Measurements from ENCODE around the gene SHPK. TPM values are rescaled to one million over a fixed set of nuclear protein-coding genes. Genes with fewer than 3 reads are reported as not detected.

SHPK gene
- total RNA-seq, 2 donors from 2014 or later: 3.3 to 4.2 TPM

- no peak for TF ChIP-seq CTCF (IDR thresholded peaks at IDR 0.05)
- peaks cover 0 to 35% of the 10 kb centered on the region in 2 donors for H3K4me1 ChIP-seq
- no peak overlapping the region for H3K27ac ChIP-seq
- H3K36me3 ChIP-seq: peaks cover 28% of the 10 kb centered on the region
- no peaks in the 10 kb centered on the region for H3K27me3 ChIP-seq
- H3K4me3 ChIP-seq: no peak overlapping the region
- no peaks in the 10 kb centered on the region for H3K9me3 ChIP-seq
- DNase-seq (ENCODE audit: low spot score): no peak
Measured at GRCh38 chr17:3632287-3632686, 3.8 kb downstream of the SHPK start.

- no peak for DNase-seq (ENCODE audit: low spot score)
Measured at GRCh38 chr17:3630781-3631180, 5.3 kb downstream of the SHPK start.

GRCh38 chr17:3627769-3628167 is 8.3 kb downstream of the SHPK start:
- Histone ChIP-seq H3K27ac (peak overlapping the region in 1 of 2 donors; percentile 48), H3K27me3 (no peaks in the 10 kb centered on the region), H3K4me1 (peaks cover 0 to 8% of the 10 kb centered on the region in 2 donors), H3K9me3 (no peaks in the 10 kb centered on the region), H3K36me3 (peaks cover 63% of the 10 kb centered on the region), H3K4me3 (no peak overlapping the region)
- DNase-seq (ENCODE audit: low spot score): no peak
- TF ChIP-seq CTCF (IDR thresholded peaks at IDR 0.05): no peak

More at GRCh38 chr17:3630781-3631180, 5.3 kb downstream of the SHPK start:
- Histone ChIP-seq H3K9me3 (no peaks in the 10 kb centered on the region), H3K27ac (no peak overlapping the region), H3K27me3 (no peaks in the 10 kb centered on the region), H3K4me3 (no peak overlapping the region), H3K36me3 (peaks cover 36% of the 10 kb centered on the region), H3K4me1 (peaks cover 0 to 30% of the 10 kb centered on the region in 2 donors)
- TF ChIP-seq CTCF (IDR thresholded peaks at IDR 0.05): no peak

GRCh38 chr17:3626831-3627768 is 8.9 kb downstream of the SHPK start:
- peaks cover 0 to 8% of the 10 kb centered on the region in 2 donors for H3K4me1 ChIP-seq
- H3K27me3 ChIP-seq: no peaks in the 10 kb centered on the region
- H3K27ac ChIP-seq: peak overlapping the region; percentile 9 to 48
- H3K36me3 ChIP-seq: peaks cover 69% of the 10 kb centered on the region
- H3K4me3 ChIP-seq: no peak overlapping the region
- H3K9me3 ChIP-seq: no peaks in the 10 kb centered on the region
- DNase-seq (ENCODE audit: low spot score): no peak
- TF ChIP-seq CTCF (IDR thresholded peaks at IDR 0.05): no peak

GRCh38 chr17:3622977-3623594 is 13.0 kb downstream of the SHPK start:
- peaks cover 83% of the 10 kb centered on the region for H3K36me3 ChIP-seq

More at GRCh38 chr17:3622977-3623594, 13.0 kb downstream of the SHPK start:
- Histone ChIP-seq H3K27ac (no peak overlapping the region), H3K4me3 (no peak overlapping the region), H3K27me3 (no peaks in the 10 kb centered on the region), H3K4me1 (no peaks in the 10 kb centered on the region), H3K9me3 (no peaks in the 10 kb centered on the region)
- no peak for TF ChIP-seq CTCF (IDR thresholded peaks at IDR 0.05)
- DNase-seq (ENCODE audit: low spot score): no peak

Measured in right atrium auricular region (tissue), 2 donors.